Osteoblast (primary cell): Measurements from ENCODE around the gene PLA2G5. TPM values are rescaled to one million over a fixed set of nuclear protein-coding genes. Genes with fewer than 3 reads are reported as not detected.
"Not testable (repeated sequence)": the region's sequence is repeated elsewhere in the genome, so short reads cannot be mapped to it uniquely, and the experiment has no call there.

ENCODE experiments used
- DNase-seq: peaks from one replicate; pipeline ENCODE4 v3.0.0; 2011; ENCODE audit warnings: low spot score, mixed read lengths; ENCODE audit not compliant: insufficient read length; ENCODE audit errors: missing footprints
- H2AFZ ChIP-seq: 2 replicates; pipeline ENCODE4 v1.6.0; 2011; ENCODE audit warnings: mild to moderate bottlenecking, low read length
- H3K27ac ChIP-seq: 2 replicates; pipeline ENCODE4 v1.5.1; 2011; ENCODE audit warnings: mild to moderate bottlenecking, low read depth, low read length, moderate library complexity
- H3K27me3 ChIP-seq: 2 replicates; pipeline ENCODE4 v1.6.0; 2012; ENCODE audit warnings: mild to moderate bottlenecking, control low read depth, inconsistent platforms, low read length, moderate library complexity; ENCODE audit not compliant: insufficient read depth
- H3K36me3 ChIP-seq: 2 replicates; pipeline ENCODE4 v1.5.1; 2011; ENCODE audit warnings: mild to moderate bottlenecking, low read length, control low read depth, moderate library complexity; ENCODE audit not compliant: insufficient read depth
- H3K4me1 ChIP-seq: 2 replicates; pipeline ENCODE4 v1.5.1; 2011; ENCODE audit warnings: mild to moderate bottlenecking, low read length, control low read depth, moderate library complexity; ENCODE audit not compliant: insufficient read depth
- H3K4me2 ChIP-seq: 2 replicates; pipeline ENCODE4 v1.6.0; 2011; ENCODE audit warnings: mild to moderate bottlenecking, low read length; ENCODE audit not compliant: insufficient read depth
- H3K4me3 ChIP-seq: fragments of 200-600 bp; sonication (generic); 3 replicates; pipeline ENCODE4 v1.5.1; 2012; ENCODE audit warnings: mild to moderate bottlenecking, low read length, inconsistent platforms; ENCODE audit not compliant: insufficient read depth
- H3K79me2 ChIP-seq: 2 replicates; pipeline ENCODE4 v1.6.0; 2012; ENCODE audit warnings: mild to moderate bottlenecking, low read length, control low read depth, inconsistent platforms; ENCODE audit not compliant: insufficient read depth
- H3K9me3 ChIP-seq: 2 replicates; pipeline ENCODE4 v1.5.1; 2011; ENCODE audit warnings: low read depth, low read length, control low read depth
- H4K20me1 ChIP-seq: 2 replicates; pipeline ENCODE4 v1.6.0; 2012; ENCODE audit warnings: mild to moderate bottlenecking, low read length, control low read depth; ENCODE audit not compliant: insufficient read depth
- CTCF ChIP-seq: IDR thresholded peaks from 2 replicates; pipeline ENCODE4 v1.5.1; 2011; ENCODE audit warnings: mild to moderate bottlenecking, low read depth, low read length, moderate library complexity; ENCODE audit errors: extremely low read depth
- total RNA-seq: library from RNA; depleted of rRNA; stranded (reverse); fragments of >200 nt; gene quantifications from 2 replicates; pipeline ENCODE4 v1.2.3, GENCODE V29; 2012

Gene PLA2G5
- total RNA-seq, 1 donor = 2.9 TPM

- H4K20me1 ChIP-seq = no peaks in the 10 kb centered on the region
- no peak overlapping the region for H3K27ac ChIP-seq
- no peaks in the 10 kb centered on the region for H3K27me3 ChIP-seq
- H3K36me3 ChIP-seq = no peaks in the 10 kb centered on the region
- H3K4me2 ChIP-seq = no peak overlapping the region
- no peak for DNase-seq
- no peak overlapping the region for H2AFZ ChIP-seq
- no peak overlapping the region for H3K4me3 ChIP-seq
- H3K79me2 ChIP-seq = no peaks in the 10 kb centered on the region
- no peak for TF ChIP-seq CTCF
- no peaks in the 10 kb centered on the region for H3K9me3 ChIP-seq
- H3K4me1 ChIP-seq = peaks cover 5% of the 10 kb centered on the region
Measured at GRCh38 chr1:20052386-20052785, 17.6 kb upstream of the PLA2G5 start.

GRCh38 chr1:20057886-20058420, 12.0 kb upstream of the PLA2G5 start:
- H3K4me2 ChIP-seq = peak overlapping the region; percentile 56
- H3K36me3 ChIP-seq = no peaks in the 10 kb centered on the region
- H3K9me3 ChIP-seq = no peaks in the 10 kb centered on the region
- no peak for TF ChIP-seq CTCF
- peaks cover 25% of the 10 kb centered on the region for H3K4me1 ChIP-seq
- H2AFZ ChIP-seq = peak overlapping the region; percentile 72
- DNase-seq = no peak
- H3K27me3 ChIP-seq = no peaks in the 10 kb centered on the region
- peak overlapping the region; percentile 7 for H3K27ac ChIP-seq
- no peaks in the 10 kb centered on the region for H3K79me2 ChIP-seq
- H3K4me3 ChIP-seq = peak overlapping the region; percentile 13
- H4K20me1 ChIP-seq = no peaks in the 10 kb centered on the region

- Histone ChIP-seq H3K79me2 (no peaks in the 10 kb centered on the region), H3K4me2 (peak overlapping the region; percentile 56)
- TF ChIP-seq CTCF = no peak
Measured at GRCh38 chr1:20058531-20058930, 11.5 kb upstream of the PLA2G5 start.

GRCh38 chr1:20059847-20060246, 10.1 kb upstream of the PLA2G5 start:
- TF ChIP-seq CTCF = no peak
- Histone ChIP-seq H3K27me3 (no peaks in the 10 kb centered on the region), H3K4me1 (peaks cover 34% of the 10 kb centered on the region), H3K27ac (no peak overlapping the region), H3K4me3 (no peak overlapping the region), H2AFZ (no peak overlapping the region), H3K4me2 (no peak overlapping the region), H3K36me3 (no peaks in the 10 kb centered on the region), H4K20me1 (no peaks in the 10 kb centered on the region), H3K9me3 (no peaks in the 10 kb centered on the region), H3K79me2 (no peaks in the 10 kb centered on the region)
- peak; percentile 43 for DNase-seq

More at GRCh38 chr1:20058531-20058930, 11.5 kb upstream of the PLA2G5 start:
- Histone ChIP-seq H2AFZ (no peak overlapping the region), H3K27me3 (no peaks in the 10 kb centered on the region), H3K4me3 (no peak overlapping the region), H3K36me3 (no peaks in the 10 kb centered on the region), H3K4me1 (peaks cover 30% of the 10 kb centered on the region), H3K9me3 (no peaks in the 10 kb centered on the region), H3K27ac (no peak overlapping the region), H4K20me1 (no peaks in the 10 kb centered on the region)
- DNase-seq = peak; percentile 87

GRCh38 chr1:20060791-20061190, 9.2 kb upstream of the PLA2G5 start:
- H3K4me2 ChIP-seq, H3K36me3 ChIP-seq: not testable (repeated sequence)

More at GRCh38 chr1:20060791-20061190, 9.2 kb upstream of the PLA2G5 start:
- H3K27me3 ChIP-seq, H3K9me3 ChIP-seq, DNase-seq, H2AFZ ChIP-seq, H3K4me3 ChIP-seq, H3K79me2 ChIP-seq, H3K27ac ChIP-seq, H4K20me1 ChIP-seq: not testable (repeated sequence)
- peaks cover 34% of the 10 kb centered on the region for H3K4me1 ChIP-seq
